Vagina (tissue), 2 donors: ENCODE results near the gene CORO2B. TPM values are rescaled to one million over a fixed set of nuclear protein-coding genes. Genes with fewer than 3 reads are reported as not detected.

ENCODE experiments used
- DNase-seq, 2 donors: peaks; one replicate each; pipeline ENCODE4 v3.0.0-alpha.2; 2017; ENCODE audit errors: extremely low spot score in 2 of 2
- H3K27ac ChIP-seq: fragments of 200-600 bp; sonication (generic); one replicate; pipeline ENCODE4 v1.5.1; 2019
- H3K27me3 ChIP-seq: fragments of 200-600 bp; sonication (generic); one replicate; pipeline ENCODE4 v1.5.1; 2019
- H3K36me3 ChIP-seq, 2 donors: fragments of 200-600 bp; sonication (generic); one replicate each; pipeline ENCODE4 v1.5.1; 2017 to 2019
- H3K4me1 ChIP-seq: fragments of 200-600 bp; sonication (generic); one replicate; pipeline ENCODE4 v1.5.1; 2019
- H3K4me3 ChIP-seq, 2 donors: fragments of 200-600 bp; sonication (generic); 1 replicate in 1 of 2; 2 replicates in 1 of 2; pipeline ENCODE4 v1.5.1; 2016 to 2019
- H3K9me3 ChIP-seq: fragments of 200-600 bp; sonication (generic); one replicate; pipeline ENCODE4 v1.5.1; 2019
- CTCF ChIP-seq, 3 experiments: fragments of 450-650 bp in 2 of 3; fragments of 200-600 bp in 1 of 3; sonication (generic) in 1 of 3; IDR thresholded peaks; one replicate each; pipeline ENCODE4 v1.5.1; 2017 to 2019; ENCODE audit warnings: antibody characterized with exemption in 3 of 3, mild to moderate bottlenecking in 2 of 3, moderate library complexity in 2 of 3
- POLR2A ChIP-seq, 2 donors: fragments of 450-650 bp; IDR thresholded peaks; one replicate each; pipeline ENCODE4 v1.6.1; 2017; ENCODE audit warnings: antibody characterized with exemption in 2 of 2, mild to moderate bottlenecking in 2 of 2, moderate library complexity in 2 of 2
- POLR2AphosphoS5 ChIP-seq, 2 donors: sonication (generic); formaldehyde crosslinking; IDR thresholded peaks; one replicate each; pipeline ENCODE4 v1.9.0; 2017; ENCODE audit warnings: antibody characterized with exemption in 2 of 2, mild to moderate bottlenecking in 2 of 2, low read depth in 1 of 2; ENCODE audit not compliant: insufficient read depth in 1 of 2
- intact Hi-C: fragments of 100-400 bp; cut with DNase I; formaldehyde crosslinking; loops from one replicate; pipeline ENCODE4 v1.15.1; 2023
- total RNA-seq: library from RNA; depleted of rRNA; stranded (reverse); fragments of >200 nt; gene quantifications from one replicate; pipeline ENCODE4 v1.2.3, GENCODE V29; 2016

CORO2B gene
- total RNA-seq, 1 donor from 2014 or later, result 4.7 TPM

- no peak overlapping the region for H3K27ac ChIP-seq
- peaks cover 5% of the 10 kb centered on the region for H3K4me1 ChIP-seq
- H3K27me3 ChIP-seq, result no peaks in the 10 kb centered on the region
- intact Hi-C loops, result no loop called here
- H3K9me3 ChIP-seq, result no peaks in the 10 kb centered on the region
- H3K4me3 ChIP-seq, result no peak overlapping the region
- H3K36me3 ChIP-seq, result no peaks in the 10 kb centered on the region
- TF ChIP-seq POLR2A (IDR thresholded peaks at IDR 0.05) (no peak), POLR2AphosphoS5 (IDR thresholded peaks at IDR 0.05; ENCODE audit: insufficient read depth in 1 of 2, low read depth in 1 of 2) (no peak), CTCF (IDR thresholded peaks at IDR 0.05) (no peak)
- DNase-seq, result no peak
These were observed 48.7 kb downstream of the CORO2B start for GRCh38 chr15:68627476-68627875.

- Histone ChIP-seq H3K4me3 (no peak overlapping the region), H3K4me1 (peaks cover 5% of the 10 kb centered on the region), H3K36me3 (no peaks in the 10 kb centered on the region), H3K27ac (no peak overlapping the region), H3K27me3 (no peaks in the 10 kb centered on the region), H3K9me3 (no peaks in the 10 kb centered on the region)
- intact Hi-C loops, result no loop called here
- TF ChIP-seq POLR2A (IDR thresholded peaks at IDR 0.05) (no peak), POLR2AphosphoS5 (IDR thresholded peaks at IDR 0.05; ENCODE audit: insufficient read depth in 1 of 2, low read depth in 1 of 2) (no peak), CTCF (IDR thresholded peaks at IDR 0.05) (no peak)
- DNase-seq, result no peak
These were observed 49.2 kb downstream of the CORO2B start for GRCh38 chr15:68627995-68628394.

- Histone ChIP-seq H3K27me3 (no peaks in the 10 kb centered on the region), H3K9me3 (no peaks in the 10 kb centered on the region), H3K4me1 (peaks cover 8% of the 10 kb centered on the region), H3K36me3 (no peaks in the 10 kb centered on the region), H3K4me3 (no peak overlapping the region), H3K27ac (no peak overlapping the region)
- no peak for DNase-seq
- intact Hi-C loops, result no loop called here
- no peak for TF ChIP-seq CTCF (IDR thresholded peaks at IDR 0.05)
- no peak for TF ChIP-seq POLR2A (IDR thresholded peaks at IDR 0.05)
- TF ChIP-seq POLR2AphosphoS5 (IDR thresholded peaks at IDR 0.05; ENCODE audit: insufficient read depth in 1 of 2, low read depth in 1 of 2), result no peak
These were observed 50.9 kb downstream of the CORO2B start for GRCh38 chr15:68629519-68630210.

GRCh38 chr15:68630211-68630555, 51.4 kb downstream of the CORO2B start:
- intact Hi-C loops, result no loop called here

More at GRCh38 chr15:68630211-68630555, 51.4 kb downstream of the CORO2B start:
- no peak overlapping the region for H3K27ac ChIP-seq
- no peak overlapping the region for H3K4me3 ChIP-seq
- no peaks in the 10 kb centered on the region for H3K9me3 ChIP-seq
- peaks cover 13% of the 10 kb centered on the region for H3K4me1 ChIP-seq
- DNase-seq, result no peak
- H3K36me3 ChIP-seq, result no peaks in the 10 kb centered on the region
- H3K27me3 ChIP-seq, result no peaks in the 10 kb centered on the region
- TF ChIP-seq POLR2A (IDR thresholded peaks at IDR 0.05), result no peak
- TF ChIP-seq POLR2AphosphoS5 (IDR thresholded peaks at IDR 0.05; ENCODE audit: insufficient read depth in 1 of 2, low read depth in 1 of 2), result no peak
- no peak for TF ChIP-seq CTCF (IDR thresholded peaks at IDR 0.05)
